NT2/D1 (cell line): ENCODE results near the gene MEIS1.
A peak's percentile ranks its signal among the peaks of the same experiment; 100 is the strongest.

Source experiments
- DNase-seq: peaks from one replicate; pipeline ENCODE4 v3.0.0-alpha.2; 2011; ENCODE audit warnings: low read depth, low spot score
- H3K27me3 ChIP-seq: 2 replicates; pipeline ENCODE4 v1.6.0; 2011; ENCODE audit warnings: mild to moderate bottlenecking; ENCODE audit not compliant: insufficient read length, insufficient read depth
- H3K36me3 ChIP-seq: 2 replicates; pipeline ENCODE4 v1.6.1; 2011; ENCODE audit warnings: mild to moderate bottlenecking, low read length, mixed read lengths; ENCODE audit not compliant: insufficient read depth, insufficient read length
- H3K4me1 ChIP-seq: 2 replicates; pipeline ENCODE4 v1.5.1; 2011; ENCODE audit not compliant: insufficient read depth, insufficient read length
- H3K4me3 ChIP-seq: 2 replicates; pipeline ENCODE4 v1.5.1; 2011; ENCODE audit warnings: low read depth; ENCODE audit not compliant: insufficient read length
- H3K9ac ChIP-seq: 2 replicates; pipeline ENCODE4 v1.6.0; 2011; ENCODE audit warnings: low read depth; ENCODE audit not compliant: insufficient read length
- H3K9me3 ChIP-seq: 2 replicates; pipeline ENCODE4 v1.5.1; 2011; ENCODE audit warnings: mild to moderate bottlenecking, low read length; ENCODE audit not compliant: insufficient read depth
- SUZ12 ChIP-seq: IDR thresholded peaks from 2 replicates; pipeline ENCODE4 v1.6.1; 2011; ENCODE audit not compliant: insufficient read length, insufficient read depth; ENCODE audit errors: extremely low read depth
- YY1 ChIP-seq: IDR thresholded peaks from 2 replicates; pipeline ENCODE4 v1.6.1; 2011; ENCODE audit not compliant: insufficient read length, insufficient read depth
- ZNF274 ChIP-seq: IDR thresholded peaks from 2 replicates; pipeline ENCODE4 v1.6.1; 2011; ENCODE audit warnings: mild to moderate bottlenecking, low read depth, low read length

MEIS1 gene

DNA sequence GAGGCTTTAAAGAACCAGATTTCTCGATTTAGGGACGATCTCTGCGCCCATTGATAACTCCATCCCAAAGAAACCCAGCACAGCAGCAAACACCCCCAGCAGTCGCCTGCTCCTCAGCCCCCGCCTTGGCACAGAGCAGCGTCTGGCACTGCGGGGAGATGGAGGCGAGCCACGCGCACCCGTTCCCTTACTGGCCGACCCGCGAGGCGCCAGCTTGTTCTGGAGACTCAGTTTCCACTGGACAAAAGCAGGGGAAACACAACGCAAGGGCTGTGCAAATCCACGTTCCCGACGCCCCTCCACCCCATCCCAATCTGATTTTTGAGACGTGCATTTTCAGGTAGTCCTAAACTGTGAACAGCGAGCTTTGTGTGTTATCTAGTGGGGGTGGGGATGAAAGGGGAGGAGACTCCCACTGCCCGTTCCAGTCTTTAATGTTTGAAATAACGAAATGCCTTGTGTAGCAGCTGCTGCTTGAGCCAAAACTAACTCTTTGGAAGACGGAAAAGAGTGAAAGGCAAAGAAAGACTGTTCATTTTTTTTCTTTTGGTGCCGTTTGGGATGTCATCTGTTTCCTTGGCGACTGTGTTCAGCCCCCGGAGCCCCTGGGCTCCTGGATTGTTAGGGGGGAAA is 143.2 kb downstream of the MEIS1 start:
- Histone ChIP-seq H3K36me3 (no peaks in the 10 kb centered on the region), H3K4me3 (peak overlapping the region; percentile 26), H3K27me3 (peaks cover 76% of the 10 kb centered on the region), H3K4me1 (no peaks in the 10 kb centered on the region), H3K9me3 (no peaks in the 10 kb centered on the region), H3K9ac (no peak overlapping the region)
- TF ChIP-seq YY1, result no peak
- no peak for TF ChIP-seq ZNF274
- peak; percentile 38 for TF ChIP-seq SUZ12
- no peak for DNase-seq

DNA sequence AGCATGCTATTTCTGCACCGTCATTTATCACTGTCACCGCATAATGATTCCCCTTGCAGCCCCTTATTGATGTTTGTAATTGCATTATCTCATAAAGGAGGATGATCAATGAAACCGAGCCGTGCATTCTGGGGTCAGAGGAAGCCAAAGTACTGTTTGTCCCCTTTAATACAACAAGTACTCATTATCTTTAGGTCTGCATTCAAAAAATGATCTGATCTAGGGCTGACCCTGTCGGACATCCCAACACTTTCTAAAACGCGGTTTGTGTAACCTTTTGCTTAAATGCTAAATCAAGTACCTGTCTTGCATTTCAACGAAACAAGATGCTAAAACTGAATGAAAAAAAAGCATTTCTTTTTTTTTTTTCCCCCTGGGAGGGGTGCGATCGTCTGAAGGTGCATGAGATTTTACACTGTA is 143.8 kb downstream of the MEIS1 start:
- Histone ChIP-seq H3K4me1 (no peaks in the 10 kb centered on the region), H3K9ac (no peak overlapping the region), H3K36me3 (no peaks in the 10 kb centered on the region), H3K9me3 (no peaks in the 10 kb centered on the region), H3K4me3 (no peak overlapping the region), H3K27me3 (peaks cover 81% of the 10 kb centered on the region)
- TF ChIP-seq SUZ12 (no peak), ZNF274 (no peak)
- DNase-seq, result no peak

DNA sequence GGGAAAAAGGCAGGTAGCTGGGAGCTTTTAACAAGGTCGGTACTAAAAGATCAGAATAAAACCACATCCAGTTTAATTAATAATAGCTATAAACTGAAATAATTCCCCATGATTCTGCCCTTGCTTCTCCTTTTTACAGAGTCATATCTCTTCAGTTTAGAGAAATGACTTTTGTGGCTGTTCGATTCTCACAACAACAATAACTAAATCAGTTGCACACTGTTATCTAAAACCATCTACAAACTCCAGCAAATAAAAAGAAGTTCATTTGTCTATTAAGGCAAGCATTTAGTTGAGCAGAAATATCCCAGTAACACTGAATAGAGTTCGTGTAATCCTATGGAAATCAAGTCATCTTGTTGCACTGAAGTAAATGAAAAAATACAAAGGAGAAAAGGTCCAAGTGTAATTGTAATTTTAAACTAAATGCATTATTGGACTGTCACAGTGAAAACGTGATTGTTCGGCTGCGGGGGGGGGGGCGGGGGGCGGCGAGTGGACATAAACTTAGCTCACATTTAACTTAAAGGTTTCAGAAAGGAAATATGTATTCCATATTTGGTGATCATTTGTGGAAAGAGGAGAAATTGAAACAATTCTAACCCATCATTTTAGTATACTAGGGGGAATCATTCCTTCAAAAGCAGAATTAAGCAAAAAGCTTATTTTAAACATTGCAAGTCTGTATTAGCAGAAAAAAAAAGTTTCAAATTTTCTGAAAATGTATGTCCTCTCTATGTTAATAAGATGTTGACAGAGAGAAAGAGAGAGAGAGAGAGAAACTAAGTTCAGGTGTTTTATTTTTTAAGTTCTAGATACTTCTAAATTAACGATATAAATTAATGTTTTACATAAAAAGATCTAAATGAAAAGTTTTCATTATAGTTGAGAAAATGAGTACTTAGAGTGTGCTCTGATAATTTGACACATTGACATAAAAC is 144.5 kb downstream of the MEIS1 start:
- H3K4me3 ChIP-seq, result no peak overlapping the region
- TF ChIP-seq ZNF274 (no peak), YY1 (no peak), SUZ12 (no peak)
- H3K36me3 ChIP-seq, result no peaks in the 10 kb centered on the region
- H3K9me3 ChIP-seq, result no peaks in the 10 kb centered on the region
- H3K27me3 ChIP-seq, result peaks cover 85% of the 10 kb centered on the region
- H3K9ac ChIP-seq, result no peak overlapping the region
- DNase-seq, result no peak
- H3K4me1 ChIP-seq, result no peaks in the 10 kb centered on the region

DNA sequence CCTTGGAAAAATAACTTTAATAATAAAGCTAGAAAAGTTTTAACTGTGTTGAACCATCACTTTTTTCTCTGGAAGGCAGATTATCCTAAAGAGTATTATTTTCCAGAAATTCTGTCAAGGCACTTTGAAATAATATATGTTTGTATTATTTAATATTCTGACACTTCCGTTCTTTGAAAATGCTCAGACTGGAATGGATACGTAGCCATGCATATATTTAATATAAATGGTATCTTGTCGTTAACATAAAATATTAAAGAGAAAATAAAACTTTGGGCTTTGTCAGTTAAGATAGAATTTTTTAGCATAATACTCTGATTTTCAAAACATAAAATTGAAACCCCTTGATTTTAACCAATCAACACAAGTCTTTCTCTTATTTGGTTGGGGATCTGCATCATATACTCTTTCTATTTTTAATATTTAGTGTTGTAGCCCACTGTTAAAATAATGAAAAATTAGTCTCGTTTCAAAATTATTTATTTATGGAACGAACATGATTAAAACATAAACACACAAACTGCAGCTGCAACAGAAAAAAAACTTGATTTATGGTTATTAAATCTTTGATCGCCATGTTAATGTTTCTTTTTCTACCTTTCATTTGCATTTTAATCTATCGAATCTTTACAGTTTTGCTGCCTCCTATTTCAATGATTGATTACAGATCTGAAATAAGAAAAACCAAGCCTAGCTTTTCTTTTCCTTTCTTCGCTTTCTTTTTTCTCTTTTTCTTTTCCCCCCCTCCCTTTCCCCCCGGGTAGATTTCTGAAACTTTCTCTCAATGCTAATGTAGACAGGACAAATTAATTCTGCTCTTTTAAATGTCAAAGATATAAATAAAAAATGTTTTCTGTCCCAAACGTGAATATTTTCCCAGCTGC is 145.5 kb downstream of the MEIS1 start:
- Histone ChIP-seq H3K4me1 (no peaks in the 10 kb centered on the region), H3K4me3 (no peak overlapping the region), H3K36me3 (no peaks in the 10 kb centered on the region), H3K9ac (no peak overlapping the region), H3K27me3 (peaks cover 85% of the 10 kb centered on the region), H3K9me3 (no peaks in the 10 kb centered on the region)
- no peak for DNase-seq
- TF ChIP-seq SUZ12 (no peak), YY1 (no peak), ZNF274 (no peak)

DNA sequence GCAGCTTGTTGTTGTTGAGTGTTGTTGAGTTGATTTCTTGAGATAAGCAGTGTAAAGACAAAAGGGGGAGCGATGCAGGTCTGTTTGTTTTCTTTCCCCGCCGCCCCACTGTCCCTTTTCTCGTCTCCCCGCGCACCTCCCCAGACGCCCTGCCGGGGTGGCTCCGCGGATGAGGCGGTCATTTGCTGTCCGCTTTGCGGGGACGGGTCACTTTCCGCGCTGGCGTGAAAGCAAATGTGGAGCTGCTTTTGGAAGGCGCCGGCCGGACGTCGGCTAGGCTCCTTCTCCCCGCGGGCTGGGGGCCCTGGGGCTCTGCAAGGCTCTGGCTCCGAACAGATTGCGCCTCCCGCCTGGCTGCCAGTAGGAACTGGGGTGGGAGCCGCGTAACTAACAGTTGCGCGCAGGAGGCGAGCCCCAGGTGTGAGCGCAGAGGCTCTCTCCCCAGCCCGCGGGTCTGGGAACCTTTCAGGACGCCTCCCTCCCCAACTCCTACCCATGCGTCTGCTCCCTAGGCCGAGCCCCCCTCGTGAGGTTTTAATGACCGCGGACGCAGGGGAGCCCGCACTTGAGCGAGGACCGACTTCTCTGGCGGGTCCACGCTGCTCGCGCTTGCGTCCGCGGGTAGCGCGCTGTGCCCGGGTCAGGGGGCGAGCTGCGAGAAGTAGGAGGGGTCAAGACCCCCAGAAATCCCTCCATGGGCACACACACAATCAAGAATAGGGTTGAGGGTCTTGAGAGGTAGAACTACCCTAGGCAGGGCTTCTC is 146.6 kb downstream of the MEIS1 start:
- Histone ChIP-seq H3K27me3 (peaks cover 76% of the 10 kb centered on the region), H3K36me3 (no peaks in the 10 kb centered on the region), H3K4me3 (peak overlapping the region; percentile 45), H3K4me1 (no peaks in the 10 kb centered on the region), H3K9ac (peak overlapping the region; percentile 61), H3K9me3 (no peaks in the 10 kb centered on the region)
- peak; percentile 13 for TF ChIP-seq SUZ12
- no peak for TF ChIP-seq YY1
- DNase-seq, result no peak

DNA sequence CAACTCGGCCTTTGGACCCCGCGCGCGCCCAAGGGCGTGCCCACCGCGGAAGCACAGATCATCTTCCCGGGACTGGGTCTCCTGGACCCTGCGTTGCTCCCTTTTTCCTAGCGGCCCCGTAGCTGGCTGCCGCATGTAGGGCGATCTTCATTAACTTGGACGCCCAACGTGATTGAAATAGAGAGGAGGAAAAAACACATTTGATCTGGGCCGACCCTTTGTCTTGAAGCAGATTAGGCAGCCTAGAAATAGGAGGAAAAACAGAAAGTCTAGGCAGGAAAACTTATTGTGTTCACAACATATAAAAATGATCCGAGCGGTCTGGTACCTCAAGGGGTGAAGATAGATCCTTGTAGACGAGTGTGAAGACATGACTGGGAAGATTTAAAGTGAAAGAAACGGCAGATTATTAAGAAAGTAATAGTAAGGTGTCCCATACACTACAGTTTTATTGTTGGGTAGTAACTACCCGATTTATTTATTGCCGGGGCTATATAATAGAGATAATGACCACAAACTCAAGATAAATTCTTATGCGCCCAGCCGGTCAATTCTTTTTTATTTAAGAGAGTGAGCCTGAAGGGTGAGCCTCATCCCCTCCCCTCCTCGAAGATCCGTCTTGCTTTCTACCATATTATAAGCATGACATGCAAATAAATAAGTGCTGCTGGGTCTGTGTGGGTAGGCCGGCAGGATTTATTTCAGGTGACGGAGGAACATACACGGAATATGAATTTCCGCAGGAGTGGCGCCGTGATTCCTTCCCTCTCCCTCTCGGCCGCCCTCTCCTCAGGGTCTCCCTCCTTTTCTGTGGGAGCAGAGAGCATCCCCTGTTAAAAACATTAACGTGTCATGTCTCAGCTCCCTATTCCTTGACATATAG is 147.4 kb downstream of the MEIS1 start:
- peak overlapping the region; percentile 45 for H3K4me3 ChIP-seq
- no peak for TF ChIP-seq ZNF274
- H3K4me1 ChIP-seq, result no peaks in the 10 kb centered on the region
- H3K9me3 ChIP-seq, result no peaks in the 10 kb centered on the region
- peaks cover 68% of the 10 kb centered on the region for H3K27me3 ChIP-seq
- no peak for DNase-seq
- H3K36me3 ChIP-seq, result no peaks in the 10 kb centered on the region
- peak overlapping the region; percentile 61 for H3K9ac ChIP-seq
